T-helper 1 cell treated with Interleukin-12 subunit alpha and Interleukin-12 subunit beta and Interleukin-4 antibody, amounts not matched to agents 30 μg/mL and 1 μg/mL, for 36 hours (primary cell): ENCODE measurements around the gene FITM2.
A peak's percentile ranks its signal among the peaks of the same experiment; 100 is the strongest.
"Not testable (repeated sequence)": the region's sequence is repeated elsewhere in the genome, so short reads cannot be mapped to it uniquely, and the experiment has no call there.

Experiments
- H3K27ac Mint-ChIP-seq: one replicate; pipeline ENCODE4 v1.8.0; 2021; ENCODE audit warnings: mild to moderate bottlenecking, mixed read lengths
- H3K27me3 Mint-ChIP-seq: one replicate; pipeline ENCODE4 v1.8.0; 2021; ENCODE audit warnings: low read depth, mixed read lengths
- H3K36me3 Mint-ChIP-seq: one replicate; pipeline ENCODE4 v1.8.0; 2021; ENCODE audit warnings: low read depth, mixed read lengths
- H3K4me1 Mint-ChIP-seq: one replicate; pipeline ENCODE4 v1.8.0; 2021; ENCODE audit warnings: low read depth, mixed read lengths
- H3K4me3 Mint-ChIP-seq: one replicate; pipeline ENCODE4 v1.8.0; 2021; ENCODE audit warnings: mild to moderate bottlenecking, moderate library complexity, mixed read lengths
- H3K9me3 Mint-ChIP-seq: one replicate; pipeline ENCODE4 v1.8.0; 2021; ENCODE audit warnings: mixed read lengths

FITM2 gene

DNA sequence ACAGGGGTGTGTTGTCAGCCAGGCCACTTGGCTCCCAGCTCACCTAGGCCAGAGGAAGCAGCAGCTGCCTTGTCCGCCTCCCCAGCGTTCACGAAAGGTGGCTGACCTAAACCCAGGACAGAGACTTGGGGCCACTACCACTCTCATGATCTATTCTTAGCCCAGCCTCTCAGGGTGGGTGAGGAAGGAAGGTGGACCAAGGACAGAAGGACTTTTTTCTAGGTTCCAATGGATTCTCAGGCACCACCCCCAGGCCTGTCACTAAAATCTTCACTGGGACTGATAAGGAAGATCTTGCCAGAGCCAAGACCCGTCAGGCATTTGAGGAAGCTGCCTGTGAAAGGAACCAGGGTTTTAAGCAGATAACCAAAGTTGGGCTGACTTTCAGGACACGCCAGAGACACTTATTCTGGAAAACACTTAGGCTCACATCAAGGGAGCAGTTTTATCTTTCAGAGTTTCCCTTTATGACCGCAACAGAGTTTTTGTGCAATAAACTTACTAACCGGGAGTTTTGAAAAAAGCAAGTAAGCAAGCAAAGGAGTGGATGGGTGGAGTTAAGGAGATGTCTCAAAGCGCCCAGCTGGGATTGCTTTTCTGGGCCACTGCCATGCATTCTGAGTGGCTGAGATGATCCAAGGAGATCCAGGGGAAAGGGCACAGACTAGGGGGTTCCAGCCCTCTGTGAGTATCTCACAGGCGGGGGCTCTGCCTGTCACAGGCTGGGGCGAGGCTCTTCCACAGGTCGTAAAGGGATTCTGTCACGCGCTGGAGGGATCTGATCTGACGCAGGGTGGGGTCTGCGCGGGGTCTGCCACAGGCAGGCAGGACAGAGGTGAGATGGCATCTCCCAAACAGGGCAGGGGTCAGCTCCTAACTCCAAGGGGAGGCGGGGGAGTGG, 989 bp downstream of the FITM2 start:
- Mint-ChIP-seq H3K27ac (peak overlapping the region; percentile 83), H3K9me3 (no peaks in the 10 kb centered on the region), H3K36me3 (no peaks in the 10 kb centered on the region), H3K27me3 (peaks cover 4% of the 10 kb centered on the region), H3K4me3 (peak overlapping the region; percentile 90), H3K4me1 (peaks cover 16% of the 10 kb centered on the region)

- H3K36me3 Mint-ChIP-seq = no peaks in the 10 kb centered on the region
- no peaks in the 10 kb centered on the region for H3K9me3 Mint-ChIP-seq
- H3K27me3 Mint-ChIP-seq = peaks cover 4% of the 10 kb centered on the region
- H3K27ac Mint-ChIP-seq = no peak overlapping the region
- peaks cover 16% of the 10 kb centered on the region for H3K4me1 Mint-ChIP-seq
- H3K4me3 Mint-ChIP-seq = no peak overlapping the region
Observed at GRCh38 chr20:44306927-44307326, 4.1 kb downstream of the FITM2 start.

DNA sequence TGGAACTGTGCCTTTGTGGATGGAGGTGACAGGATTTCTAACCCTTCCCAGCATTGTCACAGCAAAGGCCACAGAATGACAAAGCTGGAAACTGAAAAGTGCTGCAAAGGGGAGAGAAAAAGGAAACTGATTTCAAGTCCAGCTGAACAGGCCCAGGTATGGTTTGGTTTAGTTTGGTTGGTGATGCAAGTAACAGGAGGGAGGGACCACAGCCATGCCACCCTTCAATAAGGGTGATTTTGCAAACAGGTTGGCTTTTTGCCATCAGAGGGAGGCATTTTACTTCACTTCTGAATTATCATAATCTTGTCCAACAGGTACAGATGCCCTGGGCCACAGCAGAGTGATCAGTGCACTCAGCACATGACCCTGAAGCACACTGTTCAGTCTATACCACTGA, 6.6 kb downstream of the FITM2 start:
- Mint-ChIP-seq H3K27ac (no peak overlapping the region), H3K4me3 (no peak overlapping the region), H3K4me1 (no peaks in the 10 kb centered on the region), H3K9me3 (no peaks in the 10 kb centered on the region), H3K36me3 (no peaks in the 10 kb centered on the region), H3K27me3 (no peaks in the 10 kb centered on the region)

GRCh38 chr20:44302736-44303135, 8.3 kb downstream of the FITM2 start:
- H3K9me3 Mint-ChIP-seq = no peaks in the 10 kb centered on the region
- H3K4me1 Mint-ChIP-seq = no peaks in the 10 kb centered on the region
- H3K27me3 Mint-ChIP-seq = no peaks in the 10 kb centered on the region
- no peak overlapping the region for H3K27ac Mint-ChIP-seq
- H3K36me3 Mint-ChIP-seq = no peaks in the 10 kb centered on the region
- no peak overlapping the region for H3K4me3 Mint-ChIP-seq

DNA sequence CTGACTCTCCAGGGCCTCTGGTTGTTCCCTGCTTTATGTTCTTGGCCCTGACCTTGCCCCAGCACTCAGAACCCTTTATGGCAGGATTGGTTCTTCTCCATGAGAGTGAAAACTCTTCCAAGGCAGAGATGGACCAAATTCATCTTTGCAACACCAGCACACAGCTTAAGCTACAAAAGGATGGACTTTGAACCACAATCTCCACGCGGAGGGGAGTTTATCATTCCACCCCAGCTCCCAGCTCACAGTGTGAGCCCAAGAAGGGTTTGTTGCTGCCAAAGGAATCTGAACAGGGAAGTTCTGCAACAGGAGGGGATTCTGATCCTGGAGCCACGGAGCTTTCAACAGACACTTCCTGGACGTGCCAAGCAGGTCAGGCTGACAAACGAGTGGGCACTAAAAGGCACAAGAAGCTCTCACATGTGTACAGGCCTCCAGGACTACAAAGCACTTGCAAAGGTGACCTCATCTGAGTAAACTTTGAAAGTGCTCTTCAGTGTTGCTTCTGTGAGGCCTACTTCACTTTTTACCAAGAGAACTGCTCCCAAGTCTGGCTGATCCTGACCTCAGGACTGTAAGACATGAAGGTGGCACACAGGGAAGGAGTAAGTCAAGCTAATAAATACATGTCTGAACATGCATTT, 8.9 kb downstream of the FITM2 start:
- H3K4me3 Mint-ChIP-seq = no peak overlapping the region
- no peaks in the 10 kb centered on the region for H3K4me1 Mint-ChIP-seq
- H3K36me3 Mint-ChIP-seq = no peaks in the 10 kb centered on the region
- H3K27me3 Mint-ChIP-seq = no peaks in the 10 kb centered on the region
- H3K9me3 Mint-ChIP-seq = no peaks in the 10 kb centered on the region
- no peak overlapping the region for H3K27ac Mint-ChIP-seq

DNA sequence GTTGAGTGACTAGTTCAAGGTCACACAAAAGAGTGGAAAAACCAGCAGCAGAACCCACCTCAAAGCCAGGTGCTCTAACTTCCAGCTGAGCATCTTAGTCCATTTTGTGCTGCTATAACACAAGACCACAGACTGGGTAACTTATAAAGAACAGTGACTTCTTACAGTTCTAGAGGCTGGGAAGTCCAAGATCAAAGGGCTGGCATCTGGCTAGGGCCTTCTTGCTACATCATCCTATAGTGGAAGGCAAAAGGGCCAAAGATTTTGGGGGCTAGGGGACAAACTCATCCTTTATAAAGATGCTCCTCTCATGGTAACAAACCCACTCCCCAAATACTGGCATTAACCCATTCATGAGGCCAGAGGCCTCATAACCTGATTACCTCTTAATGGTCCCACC, 9.7 kb downstream of the FITM2 start:
- Mint-ChIP-seq H3K4me3 (no peak overlapping the region), H3K4me1 (no peaks in the 10 kb centered on the region), H3K9me3 (no peaks in the 10 kb centered on the region), H3K27ac (no peak overlapping the region), H3K27me3 (no peaks in the 10 kb centered on the region), H3K36me3 (no peaks in the 10 kb centered on the region)

DNA sequence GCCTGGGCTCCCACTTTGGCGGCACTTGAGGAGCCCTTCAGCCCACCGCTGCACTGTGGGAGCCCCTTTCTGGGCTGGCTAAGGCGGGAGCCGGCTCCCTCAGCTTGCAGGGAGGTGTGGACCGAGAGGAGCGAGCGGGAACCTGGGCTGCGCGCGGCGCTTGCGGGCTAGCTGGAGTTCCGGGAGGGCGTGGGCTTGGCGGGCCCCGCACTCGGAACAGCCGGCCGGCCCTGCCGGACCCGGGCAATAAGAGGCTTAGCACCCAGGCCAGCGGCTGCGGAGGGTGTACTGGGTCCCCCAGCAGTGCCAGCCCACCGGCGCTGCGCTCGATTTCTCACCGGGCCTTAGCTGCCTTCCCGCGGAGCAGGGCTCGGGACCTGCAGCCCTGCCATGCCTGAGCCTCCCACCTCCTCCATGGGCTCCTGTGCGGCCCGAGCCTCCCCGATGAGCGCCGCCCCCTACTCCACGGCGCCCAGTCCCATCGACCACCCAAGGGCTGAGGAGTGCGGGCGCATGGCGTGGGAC, 11.9 kb downstream of the FITM2 start:
- H3K27me3 Mint-ChIP-seq, H3K4me3 Mint-ChIP-seq, H3K9me3 Mint-ChIP-seq, H3K4me1 Mint-ChIP-seq, H3K36me3 Mint-ChIP-seq, H3K27ac Mint-ChIP-seq: not testable (repeated sequence)

DNA sequence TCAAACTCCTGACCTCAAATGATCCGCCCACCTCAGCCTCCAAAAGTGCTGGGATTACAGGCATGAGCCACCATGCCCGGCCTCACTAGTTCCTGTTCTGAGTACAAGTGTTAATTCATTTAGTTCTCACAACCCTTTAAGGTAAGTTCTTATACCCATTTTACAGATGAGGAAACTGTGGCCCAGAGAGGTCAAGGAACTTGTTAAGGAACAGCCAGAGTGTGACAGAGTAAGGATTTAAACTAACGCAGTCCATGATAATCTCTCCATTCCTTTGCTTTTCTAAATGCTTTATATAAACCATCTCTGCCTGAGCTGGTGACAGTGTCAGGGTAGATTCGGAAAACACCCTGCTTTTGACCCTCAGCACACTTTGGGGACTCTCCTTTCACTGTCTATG, 13.3 kb downstream of the FITM2 start:
- no peaks in the 10 kb centered on the region for H3K27me3 Mint-ChIP-seq
- no peak overlapping the region for H3K4me3 Mint-ChIP-seq
- no peaks in the 10 kb centered on the region for H3K36me3 Mint-ChIP-seq
- H3K9me3 Mint-ChIP-seq = no peaks in the 10 kb centered on the region
- no peak overlapping the region for H3K27ac Mint-ChIP-seq
- H3K4me1 Mint-ChIP-seq = no peaks in the 10 kb centered on the region

- Mint-ChIP-seq H3K36me3 (no peaks in the 10 kb centered on the region), H3K27me3 (no peaks in the 10 kb centered on the region), H3K9me3 (no peaks in the 10 kb centered on the region), H3K4me1 (no peaks in the 10 kb centered on the region), H3K27ac (no peak overlapping the region), H3K4me3 (no peak overlapping the region)
Observed at GRCh38 chr20:44296011-44296410, 15.0 kb downstream of the FITM2 start.

- Mint-ChIP-seq H3K27me3 (no peaks in the 10 kb centered on the region), H3K36me3 (no peaks in the 10 kb centered on the region), H3K9me3 (no peaks in the 10 kb centered on the region), H3K4me1 (no peaks in the 10 kb centered on the region), H3K27ac (no peak overlapping the region), H3K4me3 (no peak overlapping the region)
Observed at GRCh38 chr20:44291754-44292153, 19.2 kb downstream of the FITM2 start.

DNA sequence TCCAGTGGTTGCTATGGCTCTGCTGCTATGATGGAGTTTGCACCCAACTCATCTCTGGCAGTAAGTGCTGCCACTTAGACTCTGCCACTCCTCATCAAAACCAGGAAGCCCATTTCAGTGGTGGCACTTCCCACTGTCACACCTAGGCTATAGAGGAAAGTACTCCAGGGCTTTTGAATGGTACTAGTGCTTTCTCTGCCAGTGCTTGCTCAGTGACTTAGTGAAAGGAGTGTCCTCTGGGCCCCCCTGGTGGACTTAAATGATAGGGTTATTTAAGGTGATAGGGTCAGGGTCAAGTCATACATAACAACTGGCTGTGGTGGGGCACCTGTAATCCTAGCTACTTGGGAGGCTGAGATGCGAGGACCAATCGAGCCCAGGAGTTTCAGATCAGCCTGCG, 22.8 kb downstream of the FITM2 start:
- no peaks in the 10 kb centered on the region for H3K4me1 Mint-ChIP-seq
- H3K4me3 Mint-ChIP-seq = no peak overlapping the region
- H3K36me3 Mint-ChIP-seq = no peaks in the 10 kb centered on the region
- no peaks in the 10 kb centered on the region for H3K27me3 Mint-ChIP-seq
- H3K9me3 Mint-ChIP-seq = no peaks in the 10 kb centered on the region
- H3K27ac Mint-ChIP-seq = no peak overlapping the region

GRCh38 chr20:44287272-44288097, 23.5 kb downstream of the FITM2 start:
- Mint-ChIP-seq H3K27ac (no peak overlapping the region), H3K36me3 (no peaks in the 10 kb centered on the region), H3K27me3 (no peaks in the 10 kb centered on the region), H3K9me3 (no peaks in the 10 kb centered on the region), H3K4me1 (no peaks in the 10 kb centered on the region), H3K4me3 (no peak overlapping the region)

DNA sequence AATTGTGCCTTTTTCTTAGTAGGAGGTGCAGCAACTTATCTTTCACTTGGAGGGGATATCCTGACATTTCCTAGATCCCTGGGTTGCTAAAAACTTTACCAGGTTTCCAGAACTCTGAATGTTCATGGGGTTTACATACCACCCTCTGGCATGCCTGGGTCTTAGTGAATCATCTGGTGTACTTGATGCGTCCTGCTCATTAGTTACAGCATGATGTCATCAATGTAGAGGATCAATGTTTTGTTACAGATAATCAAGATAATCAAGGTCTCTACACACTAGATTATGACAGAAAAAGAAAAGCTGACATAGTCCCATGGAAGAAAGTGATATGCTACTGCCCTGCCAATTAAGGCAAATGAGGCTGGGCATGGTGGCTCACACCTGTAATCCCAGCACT, 27.0 kb downstream of the FITM2 start:
- Mint-ChIP-seq H3K27ac (no peak overlapping the region), H3K4me1 (no peaks in the 10 kb centered on the region), H3K36me3 (no peaks in the 10 kb centered on the region), H3K4me3 (no peak overlapping the region), H3K9me3 (no peaks in the 10 kb centered on the region), H3K27me3 (no peaks in the 10 kb centered on the region)

DNA sequence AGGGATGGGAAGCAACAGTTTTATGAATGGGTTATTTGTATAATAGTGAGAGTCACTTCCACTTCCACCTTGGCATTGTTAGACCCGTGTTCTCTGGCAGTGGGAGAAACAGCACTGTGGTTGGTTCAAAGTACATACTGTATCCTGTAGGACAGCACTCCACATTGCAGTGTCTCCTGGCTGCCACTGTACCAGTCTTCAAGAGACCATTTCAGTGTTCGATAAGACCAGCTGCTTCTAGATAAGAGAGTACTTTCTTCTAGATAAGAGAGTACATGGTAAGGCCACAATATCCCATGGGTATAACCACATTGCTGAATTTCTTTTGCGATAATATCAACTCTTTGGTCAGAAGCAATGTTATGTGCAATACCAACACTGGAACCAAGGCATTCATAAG, 28.8 kb downstream of the FITM2 start:
- H3K27ac Mint-ChIP-seq = no peak overlapping the region
- H3K9me3 Mint-ChIP-seq = no peaks in the 10 kb centered on the region
- H3K27me3 Mint-ChIP-seq = no peaks in the 10 kb centered on the region
- H3K36me3 Mint-ChIP-seq = no peaks in the 10 kb centered on the region
- H3K4me1 Mint-ChIP-seq = no peaks in the 10 kb centered on the region
- H3K4me3 Mint-ChIP-seq = no peak overlapping the region
